ENCODE data around the gene RABEP1. TPM values are rescaled to one million over a fixed set of nuclear protein-coding genes. Genes with fewer than 3 reads are reported as not detected.

Gene RABEP1
- total RNA-seq, 3 donors from 2014 or later (not counting 1 experiment from before 2014, with no cell fraction given) = 44.1 to 64.0 (median 44.2) TPM

- intact Hi-C loops (cut with micrococcal nuclease) = no loop called here
- WGBS (ENCODE audit: insufficient coverage) = 91% methylated on average over 6 of the region's 6 CpGs
- peak overlapping the region in 1 of 2 donors; percentile 35 for H3K27ac Mint-ChIP-seq
- no peak overlapping the region for H3K4me3 ChIP-seq (ENCODE audit: low read length)
- H3K27me3 Mint-ChIP-seq (ENCODE audit: low read depth in 2 of 2) = no peaks in the 10 kb centered on the region
- H3K27ac ChIP-seq (ENCODE audit: low read length) = no peak overlapping the region
- no peak for TF ChIP-seq CTCF (IDR thresholded peaks at IDR 0.05)
- H3K27me3 ChIP-seq (ENCODE audit: control insufficient read depth, insufficient read depth, low read length) = no peaks in the 10 kb centered on the region
- H3K9me3 ChIP-seq (ENCODE audit: control insufficient read depth, insufficient read depth, low read length) = no peaks in the 10 kb centered on the region
- H3K4me1 ChIP-seq (ENCODE audit: control insufficient read depth, insufficient read depth, low read length) = no peaks in the 10 kb centered on the region
- H3K9me3 Mint-ChIP-seq = no peaks in the 10 kb centered on the region
- H3K4me3 Mint-ChIP-seq = no peak overlapping the region
- no peaks in the 10 kb centered on the region for H3K4me1 Mint-ChIP-seq
- peaks cover 63% of the 10 kb centered on the region for H3K36me3 ChIP-seq (ENCODE audit: control insufficient read depth, insufficient read depth, low read length)
- H3K36me3 Mint-ChIP-seq = peaks cover 29% of the 10 kb centered on the region
- DNase-seq = no peak
- no peak for ATAC-seq
These were observed 83.7 kb downstream of the RABEP1 start for GRCh38 chr17:5365831-5366230.

DNA sequence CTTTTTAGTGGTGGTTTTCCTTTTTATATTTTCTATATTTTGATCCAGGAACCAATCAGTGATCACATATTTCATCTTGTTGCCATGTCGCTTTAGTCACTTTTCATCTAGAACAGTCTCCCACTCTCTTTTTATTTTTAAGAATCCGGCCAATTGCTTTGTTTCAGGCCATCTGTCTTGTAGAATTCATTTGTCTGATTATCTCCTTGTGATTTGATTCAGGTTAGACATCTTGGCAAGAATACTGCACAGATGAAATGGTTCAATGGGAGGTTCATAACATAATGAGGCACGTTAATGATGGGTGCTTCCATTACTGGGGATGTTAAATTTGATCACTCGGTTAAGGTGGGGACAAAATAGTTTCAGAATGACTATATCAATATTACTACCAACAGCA is 88.3 kb downstream of the RABEP1 start:
- Mint-ChIP-seq H3K36me3 (peaks cover 29% of the 10 kb centered on the region), H3K27me3 (ENCODE audit: low read depth in 2 of 2) (no peaks in the 10 kb centered on the region), H3K9me3 (no peaks in the 10 kb centered on the region), H3K4me1 (no peaks in the 10 kb centered on the region), H3K27ac (no peak overlapping the region), H3K4me3 (no peak overlapping the region)
- Histone ChIP-seq H3K9me3 (ENCODE audit: control insufficient read depth, insufficient read depth, low read length) (no peaks in the 10 kb centered on the region), H3K4me1 (ENCODE audit: control insufficient read depth, insufficient read depth, low read length) (no peaks in the 10 kb centered on the region), H3K36me3 (ENCODE audit: control insufficient read depth, insufficient read depth, low read length) (peaks cover 61% of the 10 kb centered on the region), H3K27ac (ENCODE audit: low read length) (no peak overlapping the region), H3K27me3 (ENCODE audit: control insufficient read depth, insufficient read depth, low read length) (no peaks in the 10 kb centered on the region), H3K4me3 (ENCODE audit: low read length) (no peak overlapping the region)
- WGBS (ENCODE audit: insufficient coverage) = 97% methylated on average over 3 of the region's 4 CpGs
- DNase-seq (no peak), ATAC-seq (no peak)
- intact Hi-C loops (cut with micrococcal nuclease) = no loop called here
- TF ChIP-seq CTCF (IDR thresholded peaks at IDR 0.05) = no peak

DNA sequence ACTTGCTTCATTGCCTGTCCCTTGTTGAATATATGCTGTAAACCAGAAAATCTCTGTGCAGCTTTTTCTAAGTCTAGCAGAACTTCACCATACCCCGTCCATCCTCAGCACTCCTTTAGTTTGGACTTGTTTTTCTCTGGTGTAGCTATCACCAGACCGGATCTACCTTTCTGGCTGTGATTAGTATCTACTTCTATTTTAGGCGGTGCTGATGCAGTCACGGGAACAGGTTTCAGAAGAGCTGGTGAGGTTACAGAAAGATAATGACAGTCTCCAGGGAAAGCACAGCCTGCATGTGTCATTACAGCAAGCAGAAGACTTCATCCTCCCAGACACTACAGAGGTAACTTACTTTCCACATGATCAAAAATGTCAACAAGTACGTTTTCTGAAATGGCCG is 91.0 kb downstream of the RABEP1 start:
- Mint-ChIP-seq H3K27me3 (ENCODE audit: low read depth in 2 of 2) (no peaks in the 10 kb centered on the region), H3K27ac (no peak overlapping the region), H3K4me3 (no peak overlapping the region), H3K36me3 (peaks cover 24% of the 10 kb centered on the region), H3K4me1 (no peaks in the 10 kb centered on the region), H3K9me3 (no peaks in the 10 kb centered on the region)
- intact Hi-C loops (cut with micrococcal nuclease) = no loop called here
- Histone ChIP-seq H3K27ac (ENCODE audit: low read length) (no peak overlapping the region), H3K9me3 (ENCODE audit: control insufficient read depth, insufficient read depth, low read length) (no peaks in the 10 kb centered on the region), H3K27me3 (ENCODE audit: control insufficient read depth, insufficient read depth, low read length) (no peaks in the 10 kb centered on the region), H3K4me1 (ENCODE audit: control insufficient read depth, insufficient read depth, low read length) (no peaks in the 10 kb centered on the region), H3K36me3 (ENCODE audit: control insufficient read depth, insufficient read depth, low read length) (peaks cover 67% of the 10 kb centered on the region), H3K4me3 (ENCODE audit: low read length) (no peak overlapping the region)
- DNase-seq (no peak), ATAC-seq (no peak)
- TF ChIP-seq CTCF (IDR thresholded peaks at IDR 0.05) = no peak
- 90% methylated on average over 6 of the region's 6 CpGs for WGBS (ENCODE audit: insufficient coverage)

DNA sequence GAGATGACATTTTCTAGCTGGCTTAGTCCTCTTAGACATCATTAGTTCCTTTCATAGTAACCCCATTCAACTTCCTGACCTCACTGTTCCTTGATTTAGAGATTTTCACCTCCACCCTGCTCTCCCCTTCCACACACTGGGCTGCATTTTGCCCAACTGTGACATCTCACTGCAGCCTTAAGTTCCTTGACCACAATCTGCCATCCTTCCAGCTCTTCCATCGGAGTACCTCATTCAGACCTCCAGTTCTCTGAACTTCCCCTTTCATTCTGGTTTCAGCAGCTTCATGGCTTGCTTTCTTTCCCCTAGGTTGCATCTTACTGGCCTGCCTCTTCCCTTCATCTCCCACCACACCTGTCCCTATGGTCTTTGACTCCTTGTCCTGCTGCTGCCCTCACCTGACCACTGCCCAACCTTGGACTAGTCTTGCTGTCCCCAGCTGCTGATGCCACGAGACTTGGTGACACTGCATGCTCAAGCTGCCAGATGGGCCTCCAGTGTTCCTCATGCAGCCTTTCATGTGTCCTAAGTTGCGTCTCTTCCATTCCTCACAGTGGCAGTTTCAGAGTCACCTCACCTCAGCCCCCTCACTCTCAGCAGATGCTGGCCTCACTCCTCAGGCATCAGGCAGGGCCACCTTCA is 96.6 kb downstream of the RABEP1 start:
- no peak overlapping the region for H3K27ac ChIP-seq (ENCODE audit: low read length)
- ATAC-seq = no peak
- no peak for DNase-seq
- H3K36me3 ChIP-seq (ENCODE audit: control insufficient read depth, insufficient read depth, low read length) = peaks cover 82% of the 10 kb centered on the region
- H3K27me3 ChIP-seq (ENCODE audit: control insufficient read depth, insufficient read depth, low read length) = no peaks in the 10 kb centered on the region
- no peak overlapping the region for H3K4me3 ChIP-seq (ENCODE audit: low read length)
- no peaks in the 10 kb centered on the region for H3K9me3 ChIP-seq (ENCODE audit: control insufficient read depth, insufficient read depth, low read length)
- Mint-ChIP-seq H3K4me1 (peaks cover 6 to 10% of the 10 kb centered on the region in 2 donors), H3K27me3 (ENCODE audit: low read depth in 2 of 2) (no peaks in the 10 kb centered on the region), H3K9me3 (no peaks in the 10 kb centered on the region), H3K4me3 (no peak overlapping the region), H3K27ac (peak overlapping the region in 1 of 2 donors; percentile 45), H3K36me3 (peaks cover 38% of the 10 kb centered on the region)
- 94% methylated on average over 3 of the region's 3 CpGs for WGBS (ENCODE audit: insufficient coverage)
- intact Hi-C loops (cut with micrococcal nuclease) = no loop called here
- no peak for TF ChIP-seq CTCF (IDR thresholded peaks at IDR 0.05)
- no peaks in the 10 kb centered on the region for H3K4me1 ChIP-seq (ENCODE audit: control insufficient read depth, insufficient read depth, low read length)

All from natural killer cell (primary cell).